GM23338 (cell line): Measurements from ENCODE around the gene PLPPR3. TPM values are rescaled to one million over a fixed set of nuclear protein-coding genes. Genes with fewer than 3 reads are reported as not detected.

Source experiments
- ATAC-seq: fragments of 200-7000 bp; cut with Tn5 transposase; 3 replicates; pipeline ENCODE4 v1.9.1; 2020
- DNase-seq: peaks from one replicate; pipeline ENCODE4 v3.0.0-alpha.2; 2015; ENCODE audit warnings: low spot score
- H2AFZ ChIP-seq: fragments of 200-600 bp; sonication (generic); 2 replicates; pipeline ENCODE4 v1.8.0; 2016; ENCODE audit warnings: antibody characterized with exemption, mild to moderate bottlenecking, moderate library complexity
- H3F3A ChIP-seq: fragments of 200-600 bp; sonication (generic); replicated peaks from 2 replicates; pipeline ENCODE4 v1.8.0; 2017; ENCODE audit warnings: antibody characterized with exemption, mixed run types, low read depth
- H3K27ac ChIP-seq: fragments of 200-600 bp; sonication (generic); 2 replicates; pipeline ENCODE4 v1.6.1; 2016; ENCODE audit warnings: low read depth
- H3K27me3 ChIP-seq: fragments of 200-600 bp; sonication (generic); 2 replicates; pipeline ENCODE4 v1.8.0; 2016; ENCODE audit warnings: mild to moderate bottlenecking, mixed run types, moderate library complexity; ENCODE audit not compliant: insufficient read depth
- H3K36me3 ChIP-seq: fragments of 200-600 bp; sonication (generic); 2 replicates; pipeline ENCODE4 v1.8.0; 2016; ENCODE audit warnings: mild to moderate bottlenecking; ENCODE audit not compliant: insufficient read depth
- H3K4me1 ChIP-seq: fragments of 200-600 bp; sonication (generic); 2 replicates; pipeline ENCODE4 v1.8.0; 2016; ENCODE audit warnings: mild to moderate bottlenecking, moderate library complexity; ENCODE audit not compliant: insufficient read depth
- H3K4me2 ChIP-seq: fragments of 200-600 bp; sonication (generic); 2 replicates; pipeline ENCODE4 v1.7.1; 2017; ENCODE audit warnings: mixed run types
- H3K4me3 ChIP-seq: fragments of 200-600 bp; sonication (generic); 2 replicates; pipeline ENCODE4 v1.6.1; 2016; ENCODE audit warnings: mixed run types
- H3K79me2 ChIP-seq: fragments of 200-600 bp; sonication (generic); replicated peaks from 2 replicates; pipeline ENCODE4 v1.8.0; 2017; ENCODE audit warnings: mild to moderate bottlenecking; ENCODE audit not compliant: insufficient read depth
- H3K9me2 ChIP-seq: fragments of 200-600 bp; sonication (generic); 2 replicates; pipeline ENCODE4 v1.8.0; 2017; ENCODE audit not compliant: insufficient read depth
- H4K20me1 ChIP-seq: fragments of 200-600 bp; sonication (generic); replicated peaks from 2 replicates; pipeline ENCODE4 v1.8.0; 2017; ENCODE audit warnings: mild to moderate bottlenecking; ENCODE audit not compliant: insufficient read depth
- H3K27ac Mint-ChIP-seq: 2 replicates; pipeline ENCODE4 v1.8.0; 2020; ENCODE audit warnings: inconsistent platforms, mild to moderate bottlenecking, moderate library complexity, mixed read lengths
- H3K27me3 Mint-ChIP-seq: 3 replicates; pipeline ENCODE4 v1.8.0; 2022; ENCODE audit warnings: low read depth, mild to moderate bottlenecking, moderate library complexity, mixed read lengths, inconsistent platforms; ENCODE audit not compliant: insufficient read depth, poor library complexity
- H3K36me3 Mint-ChIP-seq: 3 replicates; pipeline ENCODE4 v1.8.0; 2021; ENCODE audit warnings: low read depth, mild to moderate bottlenecking, inconsistent platforms, moderate library complexity, mixed read lengths
- H3K4me1 Mint-ChIP-seq: 3 replicates; pipeline ENCODE4 v1.8.0; 2020; ENCODE audit warnings: mild to moderate bottlenecking, inconsistent platforms, mixed read lengths
- H3K4me3 Mint-ChIP-seq: 3 replicates; pipeline ENCODE4 v1.8.0; 2021; ENCODE audit warnings: moderate library complexity, mild to moderate bottlenecking, inconsistent platforms, mixed read lengths
- H3K9me3 Mint-ChIP-seq: 3 replicates; pipeline ENCODE4 v1.8.0; 2020; ENCODE audit warnings: moderate library complexity, mild to moderate bottlenecking, inconsistent platforms, mixed read lengths
- CREB1 ChIP-seq: fragments of 250-450 bp; sonication (Bioruptor Pico); IDR thresholded peaks from 2 replicates; pipeline ENCODE4 v1.5.0; 2020; ENCODE audit warnings: low read depth, mild to moderate bottlenecking, moderate library complexity
- CTCF ChIP-seq, 2 experiments: fragments of 200-600 bp in 1 of 2; sonication (generic) in 1 of 2; conservative IDR thresholded peaks; 2 replicates each; pipeline versions ENCODE4 v1.5.1 to v1.6.1; 2016 to 2017; ENCODE audit warnings: antibody characterized with exemption in 2 of 2, low read depth in 2 of 2, mild to moderate bottlenecking in 2 of 2, moderate library complexity in 1 of 2
- ETS1 ChIP-seq: IDR thresholded peaks from 2 replicates; pipeline ENCODE4 v1.6.1; 2016; ENCODE audit warnings: antibody characterized with exemption
- EZH2 ChIP-seq: fragments of 200-600 bp; sonication (generic); IDR thresholded peaks from one replicate; pipeline ENCODE4 v1.8.0; 2017; ENCODE audit warnings: antibody characterized with exemption, mild to moderate bottlenecking, low read depth; ENCODE audit not compliant: unreplicated experiment
- EZH2phosphoT487 ChIP-seq: fragments of 200-600 bp; sonication (generic); IDR thresholded peaks from one replicate; pipeline ENCODE4 v1.8.1; 2018; ENCODE audit warnings: antibody characterized with exemption; ENCODE audit not compliant: unreplicated experiment
- NANOG ChIP-seq: IDR thresholded peaks from 2 replicates; pipeline ENCODE4 v1.6.1; 2016; ENCODE audit warnings: antibody characterized with exemption, borderline replicate concordance
- POLR2AphosphoS5 ChIP-seq: IDR thresholded peaks from 2 replicates; pipeline ENCODE4 v1.6.1; 2016; ENCODE audit warnings: antibody characterized with exemption, low read depth
- STAT1 ChIP-seq: IDR thresholded peaks from one replicate; pipeline ENCODE4 v1.6.1; 2016; ENCODE audit warnings: antibody characterized with exemption; ENCODE audit not compliant: unreplicated experiment
- ZNF114 ChIP-seq: fragments of 250-450 bp; sonication (Bioruptor Pico); IDR thresholded peaks from 2 replicates; pipeline ENCODE4 v1.5.0; 2020; ENCODE audit warnings: mild to moderate bottlenecking, moderate library complexity
- ZNF331 ChIP-seq: fragments of 250-450 bp; sonication (Bioruptor Pico); IDR thresholded peaks from 2 replicates; pipeline ENCODE4 v1.5.0; 2020; ENCODE audit warnings: low read depth, mild to moderate bottlenecking, moderate library complexity
- ZNF462 ChIP-seq: fragments of 250-450 bp; sonication (Bioruptor Pico); IDR thresholded peaks from 2 replicates; pipeline ENCODE4 v1.5.0; 2020; ENCODE audit warnings: mild to moderate bottlenecking, moderate library complexity
- polyA plus RNA-seq: library from polyadenylated mRNA; unstranded; fragments of >200 nt; fragmentation: Nextera tagmentation; extraction: Ambion mirVana; gene quantifications from 2 replicates; pipeline ENCODE4 v1.2.1, GENCODE V29; 2016
- total RNA-seq: library from RNA; depleted of rRNA; stranded (reverse); fragments of >200 nt; shearing (Covaris generic); gene quantifications from 2 replicates; pipeline ENCODE4 v1.2.3, GENCODE V29; 2014

PLPPR3 gene
- total and polyA plus RNA-seq, 2 experiments from 2014 or later: 14.8 to 81.1 TPM

- no peak overlapping the region for H3K27ac ChIP-seq
- Mint-ChIP-seq H3K27ac (no peak overlapping the region), H3K9me3 (0 out of 3 replicates have a peak, but pooled peaks cover 3% of the 10 kb centered on the region), H3K27me3 (peaks cover 5% of the 10 kb centered on the region), H3K4me3 (no peak overlapping the region), H3K36me3 (no peaks in the 10 kb centered on the region), H3K4me1 (no peaks in the 10 kb centered on the region)
- no peaks in the 10 kb centered on the region for H3K36me3 ChIP-seq
- no peaks in the 10 kb centered on the region for H3K4me1 ChIP-seq
- no peaks in the 10 kb centered on the region for H4K20me1 ChIP-seq
- H3K9me2 ChIP-seq: no peaks in the 10 kb centered on the region
- TF ChIP-seq CTCF (conservative IDR thresholded peaks at IDR 0.05; ENCODE audit: low read depth in 2 of 2): 0 out of 4 replicates have a peak, but pooled peaks of 1 of the 2 experiments have one; percentile 11
- no peak for TF ChIP-seq ZNF331 (CRISPR knock-in tag)
- H3K27me3 ChIP-seq: no peaks in the 10 kb centered on the region
- peak; percentile 79 for ATAC-seq
- H2AFZ ChIP-seq: no peak overlapping the region
- no peaks in the 10 kb centered on the region for H3K79me2 ChIP-seq
- H3K4me3 ChIP-seq: no peak overlapping the region
- H3F3A ChIP-seq: no peaks in the 10 kb centered on the region
- DNase-seq: peak; percentile 72
- H3K4me2 ChIP-seq: no peak overlapping the region
Observed at GRCh38 chr19:772730-773436, 48.9 kb downstream of the PLPPR3 start.

- Histone ChIP-seq H3K27me3 (no peaks in the 10 kb centered on the region), H3K4me1 (no peaks in the 10 kb centered on the region), H3K9me2 (no peaks in the 10 kb centered on the region), H2AFZ (no peak overlapping the region), H4K20me1 (no peaks in the 10 kb centered on the region), H3K27ac (no peak overlapping the region), H3K4me2 (no peak overlapping the region), H3K36me3 (no peaks in the 10 kb centered on the region), H3K4me3 (no peak overlapping the region), H3K79me2 (no peaks in the 10 kb centered on the region), H3F3A (no peaks in the 10 kb centered on the region)
- DNase-seq: no peak
- Mint-ChIP-seq H3K36me3 (no peaks in the 10 kb centered on the region), H3K27ac (no peak overlapping the region), H3K27me3 (peaks cover 5% of the 10 kb centered on the region), H3K4me1 (no peaks in the 10 kb centered on the region), H3K4me3 (no peak overlapping the region), H3K9me3 (0 out of 3 replicates have a peak, but pooled peaks cover 3% of the 10 kb centered on the region)
- no peak for ATAC-seq
- TF ChIP-seq ETS1 (no peak), ZNF114 (no peak), POLR2AphosphoS5 (no peak), STAT1 (no peak), NANOG (no peak), ZNF462 (CRISPR knock-in tag) (no peak), EZH2 (no peak), EZH2phosphoT487 (no peak), ZNF331 (CRISPR knock-in tag) (no peak), CREB1 (CRISPR knock-in tag) (no peak)
Observed at GRCh38 chr19:772063-772462, 49.7 kb downstream of the PLPPR3 start.
